H1 (cell line): Measurements from ENCODE around the gene TUT7.

Experiments used
- ASH2L ChIP-seq: fragments of 200-600, 300-600 bp; sonication (generic); IDR thresholded peaks from one replicate; pipeline ENCODE4 v1.7.1; 2017; ENCODE audit warnings: low read length
- CTCF ChIP-seq, 3 experiments: IDR thresholded peaks; 1 replicate in 2 of 3; 2 replicates in 1 of 3; pipeline versions ENCODE4 v1.5.1 to v1.6.1; 2011; ENCODE audit warnings: low read length in 3 of 3, mild to moderate bottlenecking in 3 of 3, inconsistent platforms in 2 of 3, low read depth in 1 of 3, moderate library complexity in 1 of 3; ENCODE audit not compliant: insufficient read depth in 1 of 3; ENCODE audit errors: control extremely low read depth in 1 of 3
- EZH2 ChIP-seq: fragments of 200-600 bp; sonication (generic); IDR thresholded peaks from 2 replicates; pipeline ENCODE4 v1.7.1; 2012; ENCODE audit warnings: low read depth, mild to moderate bottlenecking, moderate library complexity, low read length, inconsistent platforms; ENCODE audit not compliant: severe bottlenecking
- GABPA ChIP-seq: IDR thresholded peaks from 2 replicates; pipeline ENCODE4 v1.6.1; 2011; ENCODE audit warnings: mild to moderate bottlenecking, low read length, moderate library complexity, borderline replicate concordance; ENCODE audit not compliant: insufficient read depth
- NRF1 ChIP-seq: IDR thresholded peaks from 2 replicates; pipeline ENCODE4 v1.6.1; 2011; ENCODE audit warnings: mild to moderate bottlenecking, low read depth, low read length, improper control_type of control experiment
- POLR2A ChIP-seq, 2 experiments: IDR thresholded peaks; 1 replicate in 1 of 2; 2 replicates in 1 of 2; pipeline ENCODE4 v1.6.1; 2011; ENCODE audit warnings: low read depth in 2 of 2, low read length in 2 of 2, mild to moderate bottlenecking in 2 of 2; ENCODE audit errors: control extremely low read depth in 1 of 2
- POLR2AphosphoS5 ChIP-seq: IDR thresholded peaks from 2 replicates; pipeline ENCODE4 v1.6.1; 2011; ENCODE audit warnings: low read depth, low read length
- RXRA ChIP-seq: IDR thresholded peaks from 2 replicates; pipeline ENCODE4 v1.6.1; 2011; ENCODE audit warnings: low read depth, mild to moderate bottlenecking, low read length, moderate library complexity; ENCODE audit not compliant: insufficient read depth
- SP1 ChIP-seq: IDR thresholded peaks from 2 replicates; pipeline ENCODE4 v1.6.1; 2011; ENCODE audit warnings: low read depth, low read length
- SRF ChIP-seq: IDR thresholded peaks from 2 replicates; pipeline ENCODE4 v1.6.1; 2011; ENCODE audit warnings: mild to moderate bottlenecking, low read depth, low read length, moderate library complexity
- TEAD4 ChIP-seq: IDR thresholded peaks from 2 replicates; pipeline ENCODE4 v1.6.1; 2012; ENCODE audit warnings: low read depth, low read length, inconsistent platforms, mixed read lengths
- ZNF274 ChIP-seq: IDR thresholded peaks from 2 replicates; pipeline ENCODE4 v1.7.0; 2012; ENCODE audit warnings: low read length, borderline replicate concordance; ENCODE audit errors: extremely low read depth

DNA sequence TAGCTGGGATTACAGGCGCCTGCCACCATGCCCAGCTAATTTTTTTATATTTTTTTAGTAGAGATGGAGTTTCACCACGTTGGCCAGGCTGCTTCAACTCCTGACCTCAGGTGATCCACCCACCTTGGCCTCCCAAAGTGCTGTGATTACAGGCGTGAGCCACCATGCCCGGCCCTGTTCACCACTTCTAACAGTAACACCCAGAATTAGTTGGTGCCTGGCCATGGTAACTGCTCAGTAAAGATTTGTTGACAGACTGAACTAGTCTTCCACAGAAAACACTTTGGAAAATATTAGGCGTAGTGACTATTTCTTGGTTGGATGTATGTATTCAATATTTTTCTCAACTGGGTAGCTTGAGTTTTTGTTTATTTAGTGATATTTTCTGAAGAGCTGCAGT is 24.0 kb downstream of the TUT7 start:
- no peak for TF ChIP-seq RXRA
- no peak for TF ChIP-seq CTCF (IDR thresholded peaks at IDR 0.05; ENCODE audit: control extremely low read depth in 1 of 3, insufficient read depth in 1 of 3, low read depth in 1 of 3, low read length in 3 of 3)
- no peak for TF ChIP-seq POLR2A (IDR thresholded peaks at IDR 0.05; ENCODE audit: control extremely low read depth in 1 of 2, low read depth in 2 of 2, low read length in 2 of 2)
- TF ChIP-seq EZH2: no peak
- TF ChIP-seq SP1: no peak
- TF ChIP-seq NRF1: no peak
- TF ChIP-seq POLR2AphosphoS5: no peak
- TF ChIP-seq GABPA: no peak
- TF ChIP-seq TEAD4: no peak
- no peak for TF ChIP-seq ZNF274
- TF ChIP-seq ASH2L: no peak
- TF ChIP-seq SRF: no peak
